GM12872 (cell line): ENCODE measurements around the gene XYLB.

ENCODE experiments used
- TF ChIP-seq, protein P1 (sequence below): IDR thresholded peaks from 3 replicates; pipeline ENCODE4 v1.5.1; 2011; ENCODE audit warnings: low read depth, mild to moderate bottlenecking, low read length, moderate library complexity; ENCODE audit not compliant: insufficient read depth

Gene XYLB

DNA sequence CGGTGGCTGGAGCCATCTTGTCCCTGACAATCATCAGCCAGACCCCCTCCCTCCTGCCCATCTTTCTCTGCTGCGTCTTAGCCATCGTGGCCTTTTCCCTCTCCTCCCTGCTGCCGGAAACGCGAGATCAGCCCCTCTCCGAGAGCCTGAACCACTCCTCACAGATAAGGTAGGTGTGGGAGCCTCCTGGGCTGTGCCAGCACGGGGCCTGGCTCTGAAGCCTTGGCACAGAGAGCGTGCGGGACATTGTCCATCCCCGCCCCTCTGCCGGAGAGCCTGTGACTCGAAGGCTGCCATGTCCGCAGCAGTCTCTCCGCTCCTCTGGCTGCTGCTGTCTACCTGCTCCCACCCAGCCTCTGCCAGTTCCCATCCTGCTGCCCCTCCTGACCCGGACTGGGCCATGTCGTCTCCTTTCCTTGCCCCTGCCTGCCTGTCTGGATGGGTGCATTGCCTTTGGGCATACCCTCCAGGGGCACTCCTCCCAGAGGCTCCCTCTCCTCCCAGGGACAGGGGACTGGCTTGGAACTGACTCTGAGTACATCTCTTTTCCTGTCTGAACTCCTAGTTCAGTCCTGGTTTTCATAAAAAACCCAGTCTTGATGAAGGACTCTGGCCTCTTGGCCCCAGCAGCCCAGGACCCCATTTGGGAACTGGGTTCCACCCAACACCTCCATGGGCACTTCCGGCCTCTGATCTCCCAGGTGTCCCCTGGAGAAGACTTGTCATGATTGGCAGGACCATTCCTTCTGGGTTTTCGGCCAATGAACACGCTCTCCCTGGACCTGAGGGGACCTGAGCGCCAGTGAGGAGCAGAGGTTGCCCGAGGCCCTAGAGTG, 30.0 kb upstream of the XYLB start:
- TF ChIP-seq, protein P1, sequence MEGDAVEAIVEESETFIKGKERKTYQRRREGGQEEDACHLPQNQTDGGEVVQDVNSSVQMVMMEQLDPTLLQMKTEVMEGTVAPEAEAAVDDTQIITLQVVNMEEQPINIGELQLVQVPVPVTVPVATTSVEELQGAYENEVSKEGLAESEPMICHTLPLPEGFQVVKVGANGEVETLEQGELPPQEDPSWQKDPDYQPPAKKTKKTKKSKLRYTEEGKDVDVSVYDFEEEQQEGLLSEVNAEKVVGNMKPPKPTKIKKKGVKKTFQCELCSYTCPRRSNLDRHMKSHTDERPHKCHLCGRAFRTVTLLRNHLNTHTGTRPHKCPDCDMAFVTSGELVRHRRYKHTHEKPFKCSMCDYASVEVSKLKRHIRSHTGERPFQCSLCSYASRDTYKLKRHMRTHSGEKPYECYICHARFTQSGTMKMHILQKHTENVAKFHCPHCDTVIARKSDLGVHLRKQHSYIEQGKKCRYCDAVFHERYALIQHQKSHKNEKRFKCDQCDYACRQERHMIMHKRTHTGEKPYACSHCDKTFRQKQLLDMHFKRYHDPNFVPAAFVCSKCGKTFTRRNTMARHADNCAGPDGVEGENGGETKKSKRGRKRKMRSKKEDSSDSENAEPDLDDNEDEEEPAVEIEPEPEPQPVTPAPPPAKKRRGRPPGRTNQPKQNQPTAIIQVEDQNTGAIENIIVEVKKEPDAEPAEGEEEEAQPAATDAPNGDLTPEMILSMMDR = no peak

DNA sequence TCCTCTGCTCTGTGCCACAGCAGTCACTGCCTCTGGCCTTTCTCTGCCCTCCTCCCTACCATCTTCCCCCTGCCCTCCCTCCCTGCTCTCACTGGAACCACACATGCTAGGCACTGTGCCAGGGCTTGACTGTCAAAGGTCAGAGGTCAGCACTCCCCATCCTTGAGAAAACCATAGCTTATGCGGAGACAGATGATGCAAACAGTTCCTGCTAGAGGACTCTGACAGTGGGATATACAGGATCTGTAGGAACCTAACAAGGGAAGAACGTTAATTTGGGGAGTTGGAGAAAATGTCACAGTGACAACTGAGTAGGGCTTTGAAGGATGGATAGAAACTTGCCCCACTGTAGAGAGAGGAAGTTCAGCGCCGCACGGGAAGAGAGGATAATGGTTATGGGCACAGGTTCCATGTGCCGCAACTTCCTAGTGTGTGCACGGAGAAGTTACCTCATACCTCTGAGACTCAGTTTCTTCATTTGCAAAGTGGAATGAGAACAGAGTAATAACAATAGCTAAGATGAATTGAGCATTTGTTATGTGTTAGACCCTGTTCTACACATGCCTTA, 29.3 kb upstream of the XYLB start:
- TF ChIP-seq, protein P1 = no peak

DNA sequence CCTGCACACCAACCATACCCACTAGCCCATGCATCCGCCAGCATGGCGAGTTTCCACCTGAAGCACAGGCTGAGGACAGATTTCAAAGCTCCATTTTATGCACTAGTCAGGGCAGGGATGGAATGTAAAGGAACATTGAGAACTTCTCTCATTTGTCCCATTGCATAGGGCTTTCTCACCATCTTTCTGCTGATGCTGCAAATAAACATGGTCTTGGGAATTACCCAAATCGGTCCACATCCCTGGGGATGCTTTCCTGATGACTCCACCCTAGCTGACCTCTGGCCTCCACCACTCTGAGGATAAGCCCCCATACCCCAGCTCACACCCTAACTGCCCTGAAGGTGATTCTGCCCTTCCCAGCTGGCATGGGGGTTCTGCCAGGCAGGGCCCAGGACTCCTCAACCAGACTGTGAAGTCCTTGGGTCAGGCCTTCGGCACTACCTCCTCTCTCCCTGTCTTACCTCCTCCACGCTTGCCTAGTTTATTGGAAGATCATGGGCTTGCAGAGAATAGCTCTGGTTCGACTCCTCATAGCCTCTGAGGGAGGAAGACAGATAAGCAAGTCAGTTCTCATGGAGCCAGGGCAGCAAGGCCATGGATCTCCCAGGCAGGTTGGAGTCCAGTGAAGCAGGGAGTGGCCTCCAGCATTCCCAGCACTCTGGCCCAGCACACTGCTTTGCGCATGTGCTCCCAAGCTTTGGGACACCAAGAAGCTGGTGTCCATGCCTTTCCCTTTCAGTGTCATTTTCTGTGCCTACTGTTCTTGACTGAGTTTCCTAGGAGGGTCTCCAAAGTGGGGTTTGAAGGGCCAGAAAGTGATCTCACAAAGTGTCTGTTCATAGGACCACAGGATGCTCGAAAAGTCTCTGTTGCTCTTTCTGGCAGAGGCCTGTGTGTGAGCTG, 27.6 kb upstream of the XYLB start:
- TF ChIP-seq, protein P1 = no peak

DNA sequence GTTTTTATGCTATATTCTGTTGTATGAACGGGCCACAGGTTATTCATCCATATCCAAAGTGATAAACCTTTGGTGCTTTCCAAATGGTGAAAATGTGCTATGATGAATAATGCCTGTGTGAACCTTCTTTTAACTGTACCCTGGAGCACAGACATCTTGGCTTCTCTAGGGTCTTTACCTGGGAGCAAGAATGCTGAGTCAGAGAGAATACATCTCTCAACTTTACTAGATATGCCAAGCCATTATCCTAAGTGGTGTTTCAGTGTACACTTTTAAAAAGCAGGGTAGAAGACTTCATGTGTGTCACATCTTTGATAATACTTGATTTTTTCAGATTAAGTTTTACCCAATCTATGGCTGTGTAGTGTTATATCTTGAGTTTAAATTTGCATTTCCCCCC, 23.5 kb upstream of the XYLB start:
- TF ChIP-seq, protein P1 = no peak

DNA sequence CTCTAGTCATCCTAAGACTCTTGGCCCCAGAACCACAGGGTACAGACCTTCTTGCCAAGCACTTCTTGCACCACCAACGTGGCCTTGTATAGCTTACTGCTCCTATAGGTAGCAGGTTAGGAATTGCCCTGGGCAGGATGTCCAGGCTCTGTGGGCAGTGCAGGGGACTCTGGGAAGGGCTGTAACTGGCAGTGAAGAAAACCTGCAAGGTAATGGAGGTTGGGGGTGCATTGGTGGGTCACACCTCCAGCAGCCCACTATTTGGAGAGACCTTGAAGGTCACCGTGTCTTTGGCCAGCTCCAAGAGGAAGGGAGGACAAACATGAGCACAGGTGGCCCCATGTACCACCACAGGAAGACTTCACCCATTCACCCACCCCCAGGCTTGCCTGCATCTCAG, 21.3 kb upstream of the XYLB start:
- TF ChIP-seq, protein P1 = no peak

DNA sequence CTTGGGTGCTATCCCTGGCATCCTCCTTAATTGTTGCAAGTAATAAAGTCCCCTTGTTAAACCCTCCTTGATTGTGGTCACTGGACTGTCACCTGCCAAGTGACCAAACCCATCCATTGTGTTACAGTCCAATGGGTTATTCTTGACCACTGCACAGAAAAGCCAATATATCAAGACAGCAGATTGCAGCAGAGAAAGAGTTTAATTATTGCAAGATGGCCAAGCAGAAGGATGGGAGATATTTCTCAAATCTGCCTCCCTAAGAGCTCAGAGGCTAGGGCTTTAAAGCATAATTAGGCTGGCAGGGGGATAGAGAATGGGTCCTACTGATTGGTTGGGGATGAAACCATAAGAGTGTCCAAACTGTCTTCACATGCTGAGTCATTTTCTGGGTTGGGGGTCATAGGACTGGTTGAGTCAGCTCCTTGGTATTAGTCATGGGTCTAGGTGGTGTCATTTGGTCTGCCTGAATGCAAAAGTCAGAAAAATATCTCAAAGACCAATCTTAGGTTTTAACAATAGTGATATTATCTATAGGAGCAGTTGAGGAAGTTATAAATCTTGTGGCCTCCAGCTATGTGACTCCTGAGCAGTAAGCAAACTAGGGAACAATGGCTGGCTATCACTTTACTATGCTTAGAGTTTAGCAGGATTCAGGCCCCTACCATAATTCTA, 19.1 kb upstream of the XYLB start:
- TF ChIP-seq, protein P1 = no peak
